ENCODE results near the gene DLK1. TPM values are rescaled to one million over a fixed set of nuclear protein-coding genes. Genes with fewer than 3 reads are reported as not detected.

DLK1 gene
- total and polyA plus RNA-seq, 2 of the 13 experiments (the other 11 are each of a cell fraction or from before 2014, with no cell fraction given), result 95.5 to 312 TPM

GRCh38 chr14:100749967-100750597 lies 23.4 kb downstream of the DLK1 start (continued):
- TF ChIP-seq ATF5 (CRISPR knock-in tag; IDR thresholded peaks at IDR 0.05; ENCODE audit: low read depth), result no peak
- no peak for TF ChIP-seq ZNF180 (CRISPR knock-in tag; IDR thresholded peaks at IDR 0.05; ENCODE audit: borderline replicate concordance, low read depth)
- TF ChIP-seq ZNF510 (CRISPR knock-in tag; IDR thresholded peaks at IDR 0.05; ENCODE audit: low read depth), result no peak
- no peak for TF ChIP-seq ZNF780A (CRISPR knock-in tag; IDR thresholded peaks at IDR 0.05)
- no peak for TF ChIP-seq KAT7 (CRISPR knock-in tag; IDR thresholded peaks at IDR 0.05; ENCODE audit: borderline replicate concordance)
- TF ChIP-seq FOSL1 (CRISPR knock-in tag; IDR thresholded peaks at IDR 0.05; ENCODE audit: borderline replicate concordance), result no peak
- TF ChIP-seq ZNF24 (IDR thresholded peaks at IDR 0.05), result no peak
- no peak for TF ChIP-seq ZNF446 (CRISPR knock-in tag; IDR thresholded peaks at IDR 0.05)
- TF ChIP-seq NFKB2 (CRISPR knock-in tag; IDR thresholded peaks at IDR 0.05; ENCODE audit: borderline replicate concordance), result no peak
- TF ChIP-seq CREBL2 (CRISPR knock-in tag; IDR thresholded peaks at IDR 0.05; ENCODE audit: borderline replicate concordance), result no peak
- no peak for TF ChIP-seq EHMT2 (IDR thresholded peaks at IDR 0.05; ENCODE audit: borderline replicate concordance, low read depth, low read length)
- TF ChIP-seq FUBP1 (CRISPR knock-in tag; IDR thresholded peaks at IDR 0.05; ENCODE audit: borderline replicate concordance), result no peak
- TF ChIP-seq FOXJ3 (CRISPR knock-in tag; IDR thresholded peaks at IDR 0.05; ENCODE audit: borderline replicate concordance), result peak; percentile 79; the same call in 1 of the 2 replicates
- no peak for TF ChIP-seq BHLHE40 (IDR thresholded peaks at IDR 0.05; ENCODE audit: low read length)
- TF ChIP-seq ZNF44 (CRISPR knock-in tag; IDR thresholded peaks at IDR 0.05), result no peak
- TF ChIP-seq GMEB1 (CRISPR knock-in tag; IDR thresholded peaks at IDR 0.05; ENCODE audit: borderline replicate concordance), result no peak
- no peak for TF ChIP-seq CC2D1A (CRISPR knock-in tag; IDR thresholded peaks at IDR 0.05)
- no peak for TF ChIP-seq ZNF569 (CRISPR knock-in tag; IDR thresholded peaks at IDR 0.05; ENCODE audit: borderline replicate concordance)
- no peak for TF ChIP-seq ZNF597 (CRISPR knock-in tag; IDR thresholded peaks at IDR 0.05)
- 0 out of 2 replicates have a peak, but pooled peaks have one; percentile 32 for TF ChIP-seq ZNF263 (CRISPR knock-in tag; IDR thresholded peaks at IDR 0.05)
- no peak for TF ChIP-seq NONO (IDR thresholded peaks at IDR 0.05)
- no peak for TF ChIP-seq NONO (CRISPR knock-in tag; conservative IDR thresholded peaks at IDR 0.05)
- no peak for TF ChIP-seq ZNF513 (CRISPR knock-in tag; conservative IDR thresholded peaks at IDR 0.05)
- no peak for TF ChIP-seq MLLT10 (CRISPR knock-in tag; IDR thresholded peaks at IDR 0.05)
